Measurements from ENCODE around the gene SUFU. TPM values are rescaled to one million over a fixed set of nuclear protein-coding genes. Genes with fewer than 3 reads are reported as not detected.

The SUFU gene
- total and polyA plus RNA-seq, 2 of the 8 experiments (the other 6 are each of a cell fraction or from before 2014, with no cell fraction given) = 7.0 to 10.8 TPM

GRCh38 chr10:102491136-102491535 lies 12.6 kb upstream of the SUFU start:
- Histone ChIP-seq H4K5ac (ENCODE audit: insufficient read length, low read depth, low read length) (no peak overlapping the region), H3K36me3 (ENCODE audit: control insufficient read depth in 2 of 4, insufficient read depth in 4 of 4, low read length in 3 of 4) (peaks cover 9 to 19% (median 15%) of the 10 kb centered on the region in 4 experiments; a peak in 7 of 8 replicates), H3K79me2 (ENCODE audit: control insufficient read depth in 1 of 2, insufficient read depth in 2 of 2, low read length in 2 of 2) (peaks cover 0 to 16% of the 10 kb centered on the region in 2 experiments; a peak in 2 of 4 replicates), H2BK12ac (ENCODE audit: low read depth, low read length) (no peak overlapping the region), H2BK120ac (replicated peaks; ENCODE audit: low read depth, low read length) (no peak overlapping the region), H3K9ac (replicated peaks in 1 of 4; ENCODE audit: extremely low read depth in 1 of 4, low read depth in 3 of 4, low read length in 3 of 4) (no peak overlapping the region), H3K14ac (ENCODE audit: insufficient read length) (no peak overlapping the region), H3K4me2 (ENCODE audit: insufficient read depth in 1 of 2, low read depth in 2 of 2, low read length in 2 of 2) (no peak overlapping the region), H3K56ac (replicated peaks; ENCODE audit: insufficient read length, low read depth, low read length) (no peak overlapping the region), H4K20me1 (replicated peaks in 1 of 2; ENCODE audit: control insufficient read depth in 1 of 2, insufficient read depth in 2 of 2, low read length in 2 of 2) (peaks cover 0 to 10% of the 10 kb centered on the region in 2 experiments), H3K27ac (ENCODE audit: low read depth, low read length) (no peak overlapping the region), H3K4ac (replicated peaks; ENCODE audit: insufficient read length, low read depth, low read length) (no peak overlapping the region), H4K91ac (replicated peaks; ENCODE audit: insufficient read length, low read length) (no peak overlapping the region), H2AK5ac (ENCODE audit: low read depth, low read length) (no peak overlapping the region), H2AFZ (ENCODE audit: low read length) (no peak overlapping the region), H3K4me1 (replicated peaks in 1 of 4; ENCODE audit: control insufficient read depth in 3 of 4, insufficient read depth in 4 of 4, low read length in 3 of 4) (no peaks in the 10 kb centered on the region), H3K23me2 (ENCODE audit: low read depth, low read length) (no peaks in the 10 kb centered on the region), H3K18ac (ENCODE audit: extremely low read depth, low read length) (no peak overlapping the region), H3K23ac (ENCODE audit: insufficient read length) (no peak overlapping the region), H2BK15ac (ENCODE audit: low read length) (no peak overlapping the region), H3K27me3 (replicated peaks in 1 of 4; ENCODE audit: control insufficient read depth in 3 of 4, extremely low read depth in 1 of 4, insufficient read depth in 3 of 4, low read length in 3 of 4) (no peaks in the 10 kb centered on the region), H3K4me3 (ENCODE audit: extremely low read depth in 1 of 4, insufficient read depth in 2 of 4, low read depth in 3 of 4, low read length in 4 of 4) (no peak overlapping the region), H4K8ac (ENCODE audit: extremely low read depth, insufficient read depth, low read length) (no peak overlapping the region), H3K79me1 (ENCODE audit: low read depth, low read length) (peaks cover 12% of the 10 kb centered on the region), H2BK5ac (ENCODE audit: low read depth, low read length) (no peak overlapping the region), H3K9me3 (ENCODE audit: insufficient read depth in 2 of 2, low read depth in 1 of 2, low read length in 1 of 2) (no peaks in the 10 kb centered on the region), H2BK20ac (ENCODE audit: low read length) (no peak overlapping the region)
- ChIA-PET CTCF (ENCODE audit: partially characterized antibody) (interaction anchor here (1.1 to 1.9 kb wide), 2 partner anchors 12 to 104 kb away, joined by 3 read pairs; no protein-coding TSS in a partner anchor), POLR2A (ENCODE audit: partially characterized antibody) (no interaction called here)
- no peak for DNase-seq (ENCODE audit: low read depth in 1 of 2, low spot score in 2 of 2)
- WGBS, 2 experiments (ENCODE audit: extremely low coverage in 1 of 2, insufficient coverage in 1 of 2, insufficient read length in 1 of 2, insufficient replicate concordance in 2 of 2, low coverage in 1 of 2, low lambda C conversion rate in 2 of 2, missing lambda C conversion rate in 1 of 2) = 83% methylated on average over 4 of the region's 4 CpGs; no CpG with 5 or more reads in 1 of the 2 experiments
- no peak for FAIRE-seq
- TF ChIP-seq CBX8 (IDR thresholded peaks at IDR 0.05; ENCODE audit: borderline replicate concordance, low read depth, low read length) = no peak
- TF ChIP-seq SP1 (IDR thresholded peaks at IDR 0.05; ENCODE audit: low read depth, low read length) = no peak
- no peak for TF ChIP-seq CHD2 (IDR thresholded peaks at IDR 0.05; ENCODE audit: low read length)
- TF ChIP-seq NANOG (IDR thresholded peaks at IDR 0.05; ENCODE audit: insufficient read depth, low read depth, low read length, poor library complexity, severe bottlenecking) = no peak
- TF ChIP-seq SP4 (IDR thresholded peaks at IDR 0.05; ENCODE audit: low read length) = no peak

Measured in H1 (cell line).